Measurements from ENCODE around the gene PTGER1.
"Not testable (repeated sequence)": the region's sequence is repeated elsewhere in the genome, so short reads cannot be mapped to it uniquely, and the experiment has no call there.

The PTGER1 gene

DNA sequence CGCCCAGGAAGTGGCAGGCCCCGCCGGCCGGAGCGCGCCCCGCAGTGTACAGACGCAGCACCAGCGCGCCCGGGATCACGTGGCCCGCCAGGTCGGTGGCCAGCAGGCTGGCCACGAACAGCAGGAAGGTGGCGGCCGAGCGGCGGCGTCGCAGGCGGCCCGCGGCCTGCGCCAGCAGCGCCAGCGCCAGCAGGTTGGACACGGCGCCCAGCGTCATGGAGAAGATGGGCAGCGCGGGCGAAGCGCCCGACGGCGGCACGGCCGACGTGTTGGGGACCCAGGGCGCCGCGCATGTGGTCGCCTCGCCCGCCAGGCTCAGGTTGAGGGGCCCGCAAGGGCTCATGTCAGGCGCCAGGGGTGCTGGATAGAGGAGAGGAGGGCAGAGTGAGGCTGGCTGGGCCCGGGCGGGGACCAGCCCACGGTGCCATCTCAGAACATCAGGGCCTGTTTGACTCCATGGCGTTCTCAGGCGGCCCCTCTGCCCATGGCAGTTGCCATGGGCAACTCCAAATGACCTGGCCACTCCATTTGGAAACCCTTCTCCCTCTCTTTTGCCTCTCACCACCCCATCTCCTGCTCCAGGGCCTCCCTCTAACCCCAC is 1.1 kb downstream of the PTGER1 start:
- no peak for DNase-seq (ENCODE audit: low read depth)

DNA sequence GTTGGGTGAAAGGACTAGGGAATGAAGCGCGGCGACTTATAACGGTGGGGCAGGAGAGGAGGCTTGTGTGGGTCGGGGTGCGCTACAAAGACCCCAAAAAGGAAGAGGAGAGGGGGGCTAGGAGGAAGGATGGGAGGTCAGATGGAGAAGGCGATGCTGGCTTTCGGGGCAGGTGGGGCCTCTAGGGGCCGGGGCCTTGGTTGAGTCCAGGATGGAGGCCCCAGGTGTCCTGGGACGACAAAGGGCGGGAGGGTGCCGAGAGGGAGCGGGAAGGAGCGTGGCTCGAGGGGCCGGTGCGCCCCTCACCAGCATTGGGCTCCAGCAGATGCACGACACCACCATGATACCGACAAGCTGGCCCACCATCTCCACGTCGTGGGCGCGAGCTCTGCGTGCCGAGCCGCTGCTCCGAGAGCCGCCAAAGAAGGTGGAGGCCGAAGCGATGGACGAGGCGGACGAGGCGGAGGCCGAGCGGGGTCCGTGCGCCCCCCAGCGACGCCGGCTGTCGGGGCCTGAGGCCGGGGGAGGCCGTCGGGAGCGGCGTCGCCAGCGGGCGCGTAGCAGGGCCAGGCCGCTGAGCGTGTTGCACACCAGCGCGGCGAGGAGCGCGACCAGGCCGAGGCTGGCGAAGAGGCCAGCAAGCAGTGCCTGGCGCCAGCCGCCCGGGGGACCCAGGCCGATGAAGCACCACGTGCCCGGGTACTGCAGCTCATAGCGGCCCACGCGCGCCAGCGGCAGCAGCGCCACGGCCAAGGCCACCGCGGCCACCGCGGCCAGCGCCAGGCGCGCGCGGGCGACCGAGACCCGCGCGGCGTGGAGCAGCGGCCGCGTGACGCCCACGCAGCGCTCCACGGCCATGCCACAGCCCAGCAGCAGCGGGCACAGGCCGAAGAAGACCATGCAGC is 1.8 kb downstream of the PTGER1 start:
- no peak for DNase-seq (ENCODE audit: low read depth)

- DNase-seq (ENCODE audit: low read depth) = peak; percentile 32
Measured at GRCh38 chr19:14472202-14472938, 2.8 kb downstream of the PTGER1 start.

- no peak for DNase-seq (ENCODE audit: low read depth)
Measured at GRCh38 chr19:14471436-14472187, 3.5 kb downstream of the PTGER1 start.

GRCh38 chr19:14470031-14470876 is 4.9 kb downstream of the PTGER1 start:
- no peak for DNase-seq (ENCODE audit: low read depth)

DNA sequence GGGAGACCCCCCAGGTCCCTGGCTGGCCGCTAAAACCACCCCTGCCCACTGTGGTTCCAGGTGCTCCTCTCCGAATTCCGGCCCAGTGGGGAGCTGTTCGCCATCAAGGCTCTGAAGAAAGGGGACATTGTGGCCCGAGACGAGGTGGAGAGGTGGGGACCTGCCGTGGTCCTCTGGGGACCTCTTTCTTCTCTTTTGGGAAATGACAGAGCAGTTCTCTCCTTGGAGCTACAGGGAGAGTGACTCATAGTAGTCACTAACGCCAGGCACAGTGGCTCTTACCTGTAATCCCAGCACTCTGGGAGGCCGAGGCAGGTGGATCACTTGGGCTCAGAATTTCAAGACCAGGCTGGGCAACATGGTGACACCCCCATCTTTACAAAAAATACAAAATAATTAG is 7.3 kb downstream of the PTGER1 start:
- no peak for DNase-seq (ENCODE audit: low read depth)

DNA sequence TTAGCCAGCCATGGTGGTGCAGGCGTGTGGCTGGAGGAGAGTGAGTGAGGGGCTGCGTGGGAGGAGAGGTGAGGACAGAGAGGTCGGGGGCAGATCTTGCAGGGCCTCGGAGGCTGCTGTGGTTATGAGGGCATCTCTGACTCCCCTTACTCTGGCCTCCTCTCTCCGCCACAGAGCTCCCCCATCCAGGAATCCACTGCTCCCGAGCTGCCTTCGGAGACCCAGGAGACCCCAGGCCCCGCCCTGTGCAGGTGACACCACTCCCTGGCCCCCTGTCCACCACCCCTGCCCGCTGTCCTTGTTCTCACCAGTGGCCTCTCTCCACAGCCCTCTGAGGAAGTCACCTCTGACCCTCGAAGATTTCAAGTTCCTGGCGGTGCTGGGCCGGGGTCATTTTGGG is 7.8 kb downstream of the PTGER1 start:
- no peak for DNase-seq (ENCODE audit: low read depth)

DNA sequence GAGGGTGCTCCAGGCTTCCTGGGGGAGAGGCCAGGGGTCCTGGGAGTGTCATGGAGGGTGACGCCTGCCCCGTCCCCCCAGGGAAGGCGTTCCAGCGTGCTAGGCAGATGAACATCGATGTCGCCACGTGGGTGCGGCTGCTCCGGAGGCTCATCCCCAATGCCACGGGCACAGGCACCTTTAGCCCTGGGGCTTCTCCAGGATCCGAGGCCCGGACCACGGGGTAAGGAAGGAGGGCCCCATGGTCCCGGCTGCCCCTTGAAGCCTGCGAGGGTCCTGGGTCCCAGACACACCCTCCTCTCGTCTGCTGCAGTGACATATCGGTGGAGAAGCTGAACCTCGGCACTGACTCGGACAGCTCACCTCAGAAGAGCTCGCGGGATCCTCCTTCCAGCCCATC is 11.4 kb downstream of the PTGER1 start:
- no peak for DNase-seq (ENCODE audit: low read depth)

- DNase-seq (ENCODE audit: low read depth) = not testable (repeated sequence)
Measured at GRCh38 chr19:14462401-14462800, 12.8 kb downstream of the PTGER1 start.

GRCh38 chr19:14460935-14461334 is 14.2 kb downstream of the PTGER1 start:
- DNase-seq (ENCODE audit: low read depth) = no peak

- DNase-seq (ENCODE audit: low read depth) = no peak
Measured at GRCh38 chr19:14459703-14460102, 15.5 kb downstream of the PTGER1 start.

DNA sequence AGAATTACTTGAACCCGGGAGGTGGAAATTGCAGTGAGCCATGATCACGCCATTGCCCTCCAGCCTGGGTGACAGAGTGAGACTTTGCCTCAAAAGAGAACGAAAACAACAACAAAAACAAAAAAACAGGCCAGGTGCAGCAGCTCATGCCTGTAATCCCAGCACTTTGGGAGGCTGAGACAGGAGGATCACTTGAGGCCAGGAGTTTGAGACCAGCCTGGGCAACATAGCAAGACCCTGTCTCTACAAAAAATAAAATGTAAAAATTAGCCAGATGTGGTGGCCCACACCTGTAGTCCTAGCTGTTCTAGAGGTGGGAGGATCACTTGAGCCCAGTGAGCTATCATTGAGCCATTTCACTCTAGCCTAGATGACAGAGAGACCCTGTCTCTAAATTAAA is 22.9 kb downstream of the PTGER1 start:
- DNase-seq (ENCODE audit: low read depth) = not testable (repeated sequence)

- DNase-seq (ENCODE audit: low read depth) = no peak
Measured at GRCh38 chr19:14450876-14451275, 24.3 kb downstream of the PTGER1 start.

- no peak for DNase-seq (ENCODE audit: low read depth)
Measured at GRCh38 chr19:14450168-14450874, 24.8 kb downstream of the PTGER1 start.

DNA sequence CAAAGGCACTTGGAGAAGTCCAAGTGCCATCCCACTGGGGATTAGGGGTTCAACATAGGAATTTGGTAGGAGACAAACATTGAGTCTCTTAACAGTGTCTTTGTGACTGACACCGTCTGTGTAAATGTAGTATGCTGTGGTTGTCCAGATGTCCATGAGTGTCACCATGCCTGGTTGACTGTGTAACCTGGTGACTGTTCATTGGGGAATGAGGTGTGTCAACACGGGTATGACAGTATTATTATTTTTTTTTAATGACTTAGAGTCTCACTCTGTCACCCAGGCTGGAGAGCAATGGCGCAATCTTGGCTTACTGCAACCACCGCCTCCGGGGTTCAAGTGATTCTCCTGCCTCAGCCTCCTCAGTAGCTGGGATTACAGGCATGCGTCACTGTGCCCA is 25.8 kb downstream of the PTGER1 start:
- no peak for DNase-seq (ENCODE audit: low read depth)

DNA sequence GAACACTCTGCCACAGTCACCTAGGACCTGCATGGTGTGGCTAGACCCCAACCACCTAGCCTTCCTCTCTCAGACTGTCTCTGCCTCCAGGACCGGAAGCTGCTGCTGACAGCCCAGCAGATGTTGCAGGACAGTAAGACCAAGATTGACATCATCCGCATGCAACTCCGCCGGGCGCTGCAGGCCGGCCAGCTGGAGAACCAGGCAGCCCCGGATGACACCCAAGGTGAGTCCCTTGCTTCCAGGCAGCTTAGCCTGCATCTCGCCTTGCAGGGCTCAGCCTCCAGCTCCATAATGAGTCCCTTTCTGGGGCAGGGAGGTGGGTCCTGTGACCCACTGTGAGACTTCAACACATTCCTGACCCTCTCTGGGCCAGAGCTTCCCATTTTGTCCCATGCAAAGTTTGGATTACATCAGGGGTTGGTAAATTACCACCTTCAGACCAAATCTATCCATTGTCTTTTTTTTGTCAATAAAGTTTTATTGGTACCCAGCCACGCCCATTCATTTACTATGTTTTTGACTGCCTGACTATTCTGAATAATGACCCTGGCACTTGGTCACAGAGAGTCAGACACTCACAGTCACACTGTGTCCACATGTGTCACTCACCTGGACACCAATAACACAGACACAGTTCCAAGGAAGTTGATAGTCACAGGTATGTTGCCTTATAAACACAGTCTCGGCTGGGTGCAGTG is 28.7 kb downstream of the PTGER1 start:
- DNase-seq (ENCODE audit: low read depth) = no peak

- DNase-seq (ENCODE audit: low read depth) = no peak
Measured at GRCh38 chr19:14443632-14444216, 31.4 kb downstream of the PTGER1 start.

DNA sequence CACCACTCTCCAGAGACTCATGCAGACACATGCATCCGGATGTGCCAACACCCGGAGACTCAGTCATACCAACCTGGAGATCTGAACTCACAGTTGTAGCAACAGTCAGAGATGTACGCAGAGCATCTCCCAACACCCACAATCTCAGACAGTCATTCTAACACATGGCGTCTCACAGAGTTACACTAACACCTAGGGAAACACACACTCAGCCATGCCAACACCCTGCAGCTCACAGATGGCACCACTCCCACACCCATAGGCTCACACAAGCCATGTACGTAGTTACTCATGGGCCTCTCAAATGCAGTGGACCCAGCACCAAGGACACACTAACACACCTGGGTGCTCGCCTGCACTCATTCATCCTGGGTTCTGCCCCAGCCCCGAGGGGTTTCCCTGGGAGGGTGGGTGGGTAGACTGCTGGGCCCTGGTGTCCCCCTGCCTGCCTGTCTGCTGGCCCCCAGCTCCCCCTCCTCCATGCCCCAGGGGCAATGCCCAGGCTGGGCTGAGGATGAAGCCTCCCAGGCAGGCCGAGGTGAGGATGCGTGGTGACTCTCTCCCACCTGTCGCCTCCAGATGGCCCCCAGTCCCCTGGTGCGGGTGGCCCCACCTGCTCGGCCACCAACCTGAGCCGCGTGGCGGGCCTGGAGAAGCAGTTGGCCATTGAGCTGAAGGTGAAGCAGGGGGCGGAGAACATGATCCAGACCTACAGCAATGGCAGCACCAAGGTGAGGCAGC is 32.1 kb downstream of the PTGER1 start:
- DNase-seq (ENCODE audit: low read depth) = no peak

All from fibroblast of gingiva (primary cell).